K562 (cell line): Measurements from ENCODE around the gene MPPED1. TPM values are rescaled to one million over a fixed set of nuclear protein-coding genes. Genes with fewer than 3 reads are reported as not detected.

Source experiments
- ATAC-seq: fragments of 200-7000 bp; cut with Tn5 transposase; 3 replicates; pipeline ENCODE4 v1.9.1; 2020; ENCODE audit warnings: moderate library complexity
- BruUV-seq: library from RNA; stranded (reverse); fragments of 400-500 nt; replicated peaks from 2 replicates; lab custom pipeline; 2021; lab: Mats Ljungman, UMichigan
- CTCF ChIA-PET: fragments of 300-600 bp; formaldehyde crosslinking; extraction: SDS; loops from one replicate; lab custom pipeline; 2021; ENCODE audit warnings: low intra/inter-chr PET ratio; lab: Yijun Ruan, JAX
- POLR2A ChIA-PET: fragments of 300-600, 350-650 bp; sonication (Branson Sonifier 250); formaldehyde crosslinking; extraction: SDS; loops from one replicate; lab custom pipeline; 2021; ENCODE audit warnings: antibody characterized with exemption, inconsistent platforms; lab: Yijun Ruan, JAX
- DNase-seq, 4 experiments: peaks; one replicate each; pipeline versions ENCODE4 v3.0.0 to v3.0.0-alpha.2; 2011 to 2018; ENCODE audit warnings: low spot score in 3 of 4, mixed read lengths in 3 of 4; ENCODE audit errors: extremely low read depth in 1 of 4
- FAIRE-seq: peaks from 2 replicates; lab custom pipeline; 2011; peaks lifted over from hg19 to GRCh38; lab: Jason Lieb, UNC
- H2AFZ ChIP-seq: 2 replicates; pipeline ENCODE4 v1.6.0; 2011; ENCODE audit warnings: low read depth, low read length, control low read depth, inconsistent platforms
- H3K27ac ChIP-seq: fragments of 200-600 bp; 3 replicates; pipeline ENCODE4 v1.8.0; 2011; ENCODE audit warnings: low read depth, mild to moderate bottlenecking, control low read depth, inconsistent platforms, low read length, moderate library complexity, mixed read lengths; ENCODE audit errors: extremely low read depth
- H3K27me3 ChIP-seq, 2 experiments: fragments of 300-600 bp in 1 of 2; 2 replicates in 1 of 2; 3 replicates in 1 of 2; pipeline versions ENCODE4 v1.6.0 to v1.8.0; 2011; ENCODE audit warnings: inconsistent platforms in 2 of 2, low read length in 2 of 2, mild to moderate bottlenecking in 1 of 2, mixed read lengths in 1 of 2, moderate library complexity in 1 of 2; ENCODE audit not compliant: control insufficient read depth in 2 of 2, insufficient read depth in 2 of 2
- H3K36me3 ChIP-seq: fragments of 300-600 bp; 3 replicates; pipeline ENCODE4 v1.8.0; 2011; ENCODE audit warnings: mild to moderate bottlenecking, low read length, inconsistent platforms; ENCODE audit not compliant: control insufficient read depth, insufficient read depth
- H3K4me1 ChIP-seq, 2 experiments: fragments of 200-600 bp in 1 of 2; replicated peaks in 1 of 2; 2 replicates in 1 of 2; 3 replicates in 1 of 2; pipeline versions ENCODE4 v1.5.1 to v1.8.0; 2011; ENCODE audit warnings: inconsistent platforms in 2 of 2, low read length in 2 of 2, mild to moderate bottlenecking in 1 of 2, mixed read lengths in 1 of 2, moderate library complexity in 1 of 2; ENCODE audit not compliant: control insufficient read depth in 2 of 2, insufficient read depth in 2 of 2
- H3K4me2 ChIP-seq: 2 replicates; pipeline ENCODE4 v1.6.1; 2011; ENCODE audit warnings: low read length, control low read depth, inconsistent platforms, mixed read lengths; ENCODE audit not compliant: insufficient read depth
- H3K4me3 ChIP-seq: fragments of 200-600 bp; sonication (generic), shearing (Covaris generic); 2 replicates; pipeline ENCODE4 v1.5.1; 2016; ENCODE audit warnings: control low read depth, inconsistent platforms
- H3K79me2 ChIP-seq: fragments of 200-600 bp; 3 replicates; pipeline ENCODE4 v1.8.0; 2011; ENCODE audit warnings: low read length, inconsistent platforms; ENCODE audit not compliant: control insufficient read depth, insufficient read depth
- H3K9ac ChIP-seq, 2 experiments: 2 replicates each; pipeline versions ENCODE4 v1.6.0 to v1.6.1; 2011; ENCODE audit warnings: low read depth in 2 of 2, low read length in 2 of 2, control low read depth in 1 of 2, inconsistent platforms in 1 of 2, mild to moderate bottlenecking in 1 of 2, mixed read lengths in 1 of 2; ENCODE audit not compliant: insufficient read depth in 1 of 2
- H3K9me1 ChIP-seq: one replicate; pipeline ENCODE4 v1.6.0; 2011; ENCODE audit warnings: inconsistent platforms, mild to moderate bottlenecking, low read length, moderate library complexity; ENCODE audit not compliant: control insufficient read depth, insufficient read depth
- H3K9me3 ChIP-seq: replicated peaks from 2 replicates; pipeline ENCODE4 v1.5.1; 2011; ENCODE audit warnings: low read depth, low read length, inconsistent platforms; ENCODE audit not compliant: control insufficient read depth, insufficient read depth
- H4K20me1 ChIP-seq: replicated peaks from 2 replicates; pipeline ENCODE4 v1.6.1; 2011; ENCODE audit warnings: low read length, inconsistent platforms, mixed read lengths; ENCODE audit not compliant: control insufficient read depth, insufficient read depth
- AFF4 ChIP-seq: sonication (generic); formaldehyde crosslinking; IDR thresholded peaks from 2 replicates; pipeline ENCODE4 v1.8.0; 2023; ENCODE audit warnings: mild to moderate bottlenecking, missing genetic modification reagents
- CBX5 ChIP-seq: IDR thresholded peaks from 2 replicates; pipeline ENCODE4 v1.6.1; 2014; ENCODE audit warnings: low read depth, borderline replicate concordance
- EWSR1 ChIP-seq: fragments of 450-650 bp; IDR thresholded peaks from 2 replicates; pipeline ENCODE4 v1.6.1; 2018; ENCODE audit warnings: borderline replicate concordance, mild to moderate bottlenecking, low read depth, moderate library complexity; ENCODE audit not compliant: partially characterized antibody
- FOXJ2 ChIP-seq: fragments of 200-800 bp; sonication (Bioruptor generic); IDR thresholded peaks from 2 replicates; pipeline ENCODE4 v1.6.1; 2016; ENCODE audit warnings: missing genetic modification characterization, missing compliant biosample characterization
- GABPB2 ChIP-seq: fragments of 250-450 bp; sonication (Bioruptor Pico); conservative IDR thresholded peaks from 2 replicates; pipeline ENCODE4 v1.5.1; 2021; ENCODE audit warnings: mild to moderate bottlenecking
- HDAC3 ChIP-seq: fragments of 450-650 bp; IDR thresholded peaks from 2 replicates; pipeline ENCODE4 v1.6.1; 2018; ENCODE audit warnings: borderline replicate concordance, mild to moderate bottlenecking, moderate library complexity; ENCODE audit not compliant: partially characterized antibody
- HNRNPK ChIP-seq: fragments of 200-400 bp; formaldehyde crosslinking; IDR thresholded peaks from one replicate; pipeline ENCODE4 v1.6.1; 2018; ENCODE audit warnings: mild to moderate bottlenecking, low read depth, low read length; ENCODE audit not compliant: poor library complexity, severe bottlenecking
- SMAD2 ChIP-seq: fragments of 150-350 bp; IDR thresholded peaks from 2 replicates; pipeline ENCODE4 v1.6.1; 2014; ENCODE audit warnings: low read depth, mild to moderate bottlenecking, low read length
- SP2 ChIP-seq: IDR thresholded peaks from 2 replicates; pipeline ENCODE4 v1.6.1; 2011; ENCODE audit warnings: mild to moderate bottlenecking, low read depth, low read length, moderate library complexity; ENCODE audit not compliant: poor library complexity, severe bottlenecking; ENCODE audit errors: extremely low read depth
- SRF ChIP-seq, 2 experiments: fragments of 250-450, 450-650 bp in 1 of 2; sonication (Bioruptor Pico) in 1 of 2; sonication (generic) in 1 of 2; formaldehyde crosslinking; IDR thresholded peaks; 2 replicates each; pipeline versions ENCODE4 v1.5.0 to v1.5.1; 2020 to 2022; ENCODE audit warnings: mild to moderate bottlenecking in 1 of 2, missing genetic modification reagents in 1 of 2
- TCF15 ChIP-seq: fragments of 250-450 bp; sonication (Bioruptor Pico); IDR thresholded peaks from 2 replicates; pipeline ENCODE4 v1.8.0; 2022; ENCODE audit warnings: moderate library complexity, mild to moderate bottlenecking, inconsistent platforms
- ZBTB12 ChIP-seq: fragments of 250-450 bp; sonication (Bioruptor Pico); IDR thresholded peaks from 2 replicates; pipeline ENCODE4 v1.4.0; 2020
- ZBTB17 ChIP-seq: fragments of 450-650 bp; formaldehyde crosslinking; IDR thresholded peaks from 2 replicates; pipeline ENCODE4 v1.4.0; 2020; ENCODE audit warnings: mild to moderate bottlenecking
- ZNF184 ChIP-seq: sonication (generic); formaldehyde crosslinking; IDR thresholded peaks from 2 replicates; pipeline ENCODE4 v1.5.0; 2020; ENCODE audit warnings: missing genetic modification reagents
- ZNF274 ChIP-seq: IDR thresholded peaks from 2 replicates; pipeline ENCODE4 v1.6.1; 2011; ENCODE audit warnings: low read depth, mild to moderate bottlenecking, low read length, moderate library complexity, borderline replicate concordance
- ZNF778 ChIP-seq: fragments of 450-650 bp; formaldehyde crosslinking; IDR thresholded peaks from 2 replicates; pipeline ENCODE4 v1.4.0; 2020; ENCODE audit warnings: mild to moderate bottlenecking, moderate library complexity
- ZNF830 ChIP-seq: fragments of 250-450 bp; sonication (Bioruptor Pico); IDR thresholded peaks from 2 replicates; pipeline ENCODE4 v1.5.0; 2021; ENCODE audit warnings: mild to moderate bottlenecking
- WGBS: fragments of 100-300 bp; shearing (Covaris generic); methylation state at CpG from one replicate; pipeline ENCODE4 v1.1.6; 2016; ENCODE audit warnings: low coverage, mixed read lengths; ENCODE audit not compliant: insufficient coverage; ENCODE audit errors: missing lambda C conversion rate; 5-methylcytosine and 5-hydroxymethylcytosine counted together
- in situ Hi-C: fragments of 300-500 bp; cut with MboI; formaldehyde crosslinking; loops from 4 replicates; pipeline ENCODE4 v1.15.0; 2018; ENCODE audit warnings: inconsistent platforms, mixed read lengths
- intact Hi-C: fragments of 100-400 bp; cut with micrococcal nuclease; formaldehyde crosslinking; loops from 2 replicates; pipeline ENCODE4 v1.14.2; 2022
- polyA plus RNA-seq, 8 experiments: library from polyadenylated mRNA; depleted of rRNA in 4 of 8; stranded (reverse) in 5 of 8; unstranded in 3 of 8; fragments of >200 nt; fragmentation: Nextera tagmentation in 2 of 8; fragmentation: Illumina TruSeq in 1 of 8; extraction: Ambion mirVana in 2 of 8; extraction: Trizol in 1 of 8; gene quantifications; 2 replicates each; pipeline versions ENCODE4 v1.2.1 to v1.2.3, GENCODE V29; 2011 to 2014; ENCODE audit warnings: inconsistent platforms in 1 of 8, missing spikeins in 1 of 8
- total RNA-seq, 7 experiments: library from RNA; depleted of rRNA in 6 of 7; stranded (reverse); fragments of >200 nt in 6 of 7; fragmentation: Illumina TruSeq in 2 of 7; extraction: Trizol in 2 of 7; gene quantifications; 2 replicates each; pipeline versions ENCODE4 v1.2.1 to v1.2.3, GENCODE V29; 2011 to 2021; ENCODE audit warnings: low replicate concordance in 1 of 7

MPPED1 gene
- total and polyA plus RNA-seq, 9 of the 15 experiments (the other 6 are each of a cell fraction or from before 2014, with no cell fraction given), result not detected

GRCh38 chr22:43504666-43505261 is 93.0 kb downstream of the MPPED1 start:
- no peak overlapping the region for H3K4me3 ChIP-seq
- H3K27me3 ChIP-seq, result no peaks in the 10 kb centered on the region
- no peaks in the 10 kb centered on the region for H3K79me2 ChIP-seq
- no TSS peak for BruUV-seq
- no peak overlapping the region for H3K4me2 ChIP-seq
- no peaks in the 10 kb centered on the region for H3K4me1 ChIP-seq
- no peak overlapping the region for H3K9ac ChIP-seq
- H3K9me1 ChIP-seq, result no peaks in the 10 kb centered on the region
- ATAC-seq (no peak), DNase-seq (no peak), FAIRE-seq (no peak)
- POLR2A ChIA-PET, result no interaction called here
- 3% methylated on average over 7 of the region's 7 CpGs for WGBS
- H2AFZ ChIP-seq, result no peak overlapping the region
- intact Hi-C loops, result no loop called here
- H3K27ac ChIP-seq, result no peak overlapping the region
- no peaks in the 10 kb centered on the region for H3K9me3 ChIP-seq
- H4K20me1 ChIP-seq, result no peaks in the 10 kb centered on the region
- in situ Hi-C loops, result no loop called here
- CTCF ChIA-PET, result no interaction called here
- no peaks in the 10 kb centered on the region for H3K36me3 ChIP-seq
- TF ChIP-seq ZNF778 (CRISPR knock-in tag) (no peak), TCF15 (CRISPR knock-in tag) (no peak), SMAD2 (no peak), EWSR1 (no peak), ZNF274 (no peak), ZNF830 (CRISPR knock-in tag) (no peak), CBX5 (no peak), HDAC3 (no peak), SRF (CRISPR knock-in tag; IDR thresholded peaks at IDR 0.05) (no peak), ZBTB12 (CRISPR knock-in tag) (no peak), HNRNPK (no peak), ZNF184 (CRISPR knock-in tag) (no peak), FOXJ2 (tag) (no peak), SP2 (no peak), ZBTB17 (no peak), AFF4 (CRISPR knock-in tag) (no peak), GABPB2 (CRISPR knock-in tag) (no peak)
